A673 (cell line): Measurements from ENCODE around the gene ALDH1A3.

Experiments
- CTCF ChIP-seq: fragments of 300-800, 200-600 bp; sonication (generic); conservative IDR thresholded peaks from 2 replicates; pipeline ENCODE4 v1.5.1; 2017; ENCODE audit warnings: low read depth, mild to moderate bottlenecking, antibody characterized with exemption, low read length, moderate library complexity, mixed read lengths
- EZH2 ChIP-seq: fragments of 200-600 bp; sonication (generic); IDR thresholded peaks from 2 replicates; pipeline ENCODE4 v1.6.1; 2017; ENCODE audit warnings: borderline replicate concordance, low read depth, mild to moderate bottlenecking, mixed read lengths, antibody characterized with exemption, low read length; ENCODE audit not compliant: poor library complexity, severe bottlenecking

- TF ChIP-seq CTCF (no peak), EZH2 (no peak)
Measured at GRCh38 chr15:100879464-100880138, at the start of gene ALDH1A3.
